Measurements from ENCODE around the gene CPOX. TPM values are rescaled to one million over a fixed set of nuclear protein-coding genes. Genes with fewer than 3 reads are reported as not detected.

The CPOX gene
- total RNA-seq, 2 experiments from 2014 or later, result 40.5 to 45.3 TPM

DNA sequence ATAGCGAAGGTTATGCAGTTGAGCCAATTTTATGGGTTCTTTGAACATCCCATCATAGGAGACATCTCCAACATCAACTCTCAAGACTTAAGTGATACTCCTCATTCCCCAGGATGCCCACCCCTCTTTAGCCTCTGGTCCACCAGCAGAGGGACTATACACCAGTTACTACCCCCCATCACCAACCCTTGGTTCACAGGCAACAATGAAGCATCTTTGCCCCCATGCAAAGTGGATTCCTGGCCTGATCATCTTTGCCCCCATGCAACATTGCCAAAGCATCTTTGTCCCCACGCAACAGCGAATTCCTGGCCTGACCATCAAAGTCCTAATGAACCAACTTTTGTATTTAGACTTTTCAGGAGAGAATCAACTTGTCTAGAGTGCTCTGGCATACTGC, 42.6 kb downstream of the CPOX start:
- Mint-ChIP-seq H3K9me3 (no peaks in the 10 kb centered on the region), H3K4me3 (no peak overlapping the region), H3K27me3 (no peaks in the 10 kb centered on the region), H3K4me1 (ENCODE audit: low read depth) (peaks cover 65% of the 10 kb centered on the region), H3K27ac (peak overlapping the region; percentile 59), H3K36me3 (ENCODE audit: low read depth) (peaks cover 32% of the 10 kb centered on the region)
- intact Hi-C loops (cut with micrococcal nuclease), result no loop called here
- POLR2A ChIA-PET, result interaction anchor here (1.0 to 13.9 kb wide), 4 partner anchors 13 to 28 kb away, joined by 3 to 204 read pairs (median 8); partner anchors contain the start of genes CLDND1 and GPR15
- ATAC-seq, result no peak
- CTCF ChIA-PET, result interaction anchor here (0.8 to 1.9 kb wide), 3 partner anchors 9 to 37 kb away, joined by 3 to 6 read pairs (median 4); no protein-coding TSS in a partner anchor
- TF ChIP-seq, protein P1, sequence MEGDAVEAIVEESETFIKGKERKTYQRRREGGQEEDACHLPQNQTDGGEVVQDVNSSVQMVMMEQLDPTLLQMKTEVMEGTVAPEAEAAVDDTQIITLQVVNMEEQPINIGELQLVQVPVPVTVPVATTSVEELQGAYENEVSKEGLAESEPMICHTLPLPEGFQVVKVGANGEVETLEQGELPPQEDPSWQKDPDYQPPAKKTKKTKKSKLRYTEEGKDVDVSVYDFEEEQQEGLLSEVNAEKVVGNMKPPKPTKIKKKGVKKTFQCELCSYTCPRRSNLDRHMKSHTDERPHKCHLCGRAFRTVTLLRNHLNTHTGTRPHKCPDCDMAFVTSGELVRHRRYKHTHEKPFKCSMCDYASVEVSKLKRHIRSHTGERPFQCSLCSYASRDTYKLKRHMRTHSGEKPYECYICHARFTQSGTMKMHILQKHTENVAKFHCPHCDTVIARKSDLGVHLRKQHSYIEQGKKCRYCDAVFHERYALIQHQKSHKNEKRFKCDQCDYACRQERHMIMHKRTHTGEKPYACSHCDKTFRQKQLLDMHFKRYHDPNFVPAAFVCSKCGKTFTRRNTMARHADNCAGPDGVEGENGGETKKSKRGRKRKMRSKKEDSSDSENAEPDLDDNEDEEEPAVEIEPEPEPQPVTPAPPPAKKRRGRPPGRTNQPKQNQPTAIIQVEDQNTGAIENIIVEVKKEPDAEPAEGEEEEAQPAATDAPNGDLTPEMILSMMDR (IDR thresholded peaks at IDR 0.05), result no peak
- no peak for DNase-seq

DNA sequence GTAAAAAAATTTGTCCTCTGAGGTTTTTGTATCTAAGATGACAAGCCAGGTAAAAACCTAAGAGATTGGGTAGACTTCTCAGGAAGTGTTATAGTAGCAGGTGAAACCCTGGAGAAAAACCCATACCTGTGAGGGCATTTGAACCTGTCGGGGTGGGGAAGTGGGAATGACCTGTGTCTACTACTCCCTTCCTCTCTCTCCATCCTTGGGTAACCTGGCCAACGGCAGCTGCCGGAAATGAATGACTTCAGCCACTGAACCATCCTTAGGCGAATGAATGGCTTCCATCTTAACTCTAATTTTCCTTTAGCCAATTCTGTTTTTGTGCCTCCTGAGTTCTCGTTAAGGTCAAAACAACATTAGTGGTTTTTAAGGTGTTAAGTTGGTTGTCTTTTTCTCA, 44.9 kb downstream of the CPOX start:
- no peaks in the 10 kb centered on the region for H3K9me3 Mint-ChIP-seq
- H3K27ac Mint-ChIP-seq, result no peak overlapping the region
- intact Hi-C loops (cut with micrococcal nuclease), result no loop called here
- H3K36me3 Mint-ChIP-seq (ENCODE audit: low read depth), result peaks cover 25% of the 10 kb centered on the region
- no peak overlapping the region for H3K4me3 Mint-ChIP-seq
- peaks cover 61% of the 10 kb centered on the region for H3K4me1 Mint-ChIP-seq (ENCODE audit: low read depth)
- DNase-seq (no peak), ATAC-seq (no peak)
- TF ChIP-seq, protein P1 (IDR thresholded peaks at IDR 0.05), result no peak
- H3K27me3 Mint-ChIP-seq, result no peaks in the 10 kb centered on the region
- POLR2A ChIA-PET, result interaction anchor here (1.1 to 13.9 kb wide), 3 partner anchors 11 to 34 kb away, joined by 3 to 204 read pairs (median 4); partner anchors contain the start of genes CLDND1 and GPR15
- CTCF ChIA-PET, result interaction anchor here (1.5 kb wide), 1 partner anchor 24 kb away, joined by 3 read pairs; no protein-coding TSS in a partner anchor

DNA sequence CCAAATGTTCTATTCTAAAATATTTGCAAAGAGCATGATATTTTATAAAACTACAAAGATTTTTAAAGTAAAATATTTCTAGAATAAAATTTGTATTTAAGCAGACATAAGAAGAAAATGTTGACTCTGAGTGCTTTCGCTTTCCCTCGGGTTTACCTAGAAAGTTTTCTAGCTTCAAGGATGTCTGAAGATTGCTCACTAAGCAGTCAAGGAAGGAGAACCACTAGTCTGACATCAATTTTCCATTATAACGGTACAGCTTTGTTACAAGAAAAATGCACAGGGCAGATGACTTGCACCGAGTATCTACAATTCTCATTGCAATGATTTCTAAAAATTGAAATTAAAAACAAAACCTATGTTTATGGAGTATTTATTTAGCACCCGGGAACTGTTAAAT, 47.5 kb downstream of the CPOX start:
- TF ChIP-seq, protein P1 (IDR thresholded peaks at IDR 0.05), result no peak
- ChIA-PET CTCF (interaction anchor here (1.3 to 1.8 kb wide), 5 partner anchors 9 to 202 kb away, joined by 3 to 7 read pairs (median 4); no protein-coding TSS in a partner anchor), POLR2A (interaction anchor here (0.7 to 13.9 kb wide), 4 partner anchors 8 to 29 kb away, joined by 3 to 204 read pairs (median 4); partner anchors contain the start of gene GPR15)
- intact Hi-C loops (cut with micrococcal nuclease), result no loop called here
- Mint-ChIP-seq H3K27me3 (no peaks in the 10 kb centered on the region), H3K4me3 (peak overlapping the region; percentile 45), H3K36me3 (ENCODE audit: low read depth) (peaks cover 19% of the 10 kb centered on the region), H3K9me3 (peaks cover 1% of the 10 kb centered on the region), H3K4me1 (ENCODE audit: low read depth) (peaks cover 62% of the 10 kb centered on the region), H3K27ac (peak overlapping the region; percentile 91)
- DNase-seq (no peak), ATAC-seq (peak; percentile 86)

DNA sequence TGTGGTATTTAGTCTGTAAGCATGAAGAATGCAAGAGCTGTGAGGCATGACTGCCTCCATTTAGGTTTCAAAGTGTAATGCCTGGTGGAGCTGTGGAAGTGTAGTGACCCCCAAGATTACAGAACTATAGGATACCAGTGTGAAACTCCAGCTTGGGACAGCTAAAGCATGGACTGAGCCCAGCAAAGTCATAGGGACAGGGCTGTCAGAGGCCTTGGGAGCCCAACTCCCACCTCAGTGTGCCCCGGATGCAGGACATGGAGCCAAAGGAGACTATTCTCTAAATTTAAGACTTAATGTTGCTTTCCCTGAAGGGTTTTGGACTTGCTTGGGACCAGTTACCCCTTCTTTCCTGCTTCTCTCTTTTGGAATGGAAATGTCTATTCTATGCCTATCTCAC, 50.8 kb downstream of the CPOX start:
- Mint-ChIP-seq H3K9me3 (peaks cover 1% of the 10 kb centered on the region), H3K4me1 (ENCODE audit: low read depth) (peaks cover 61% of the 10 kb centered on the region), H3K27me3 (no peaks in the 10 kb centered on the region), H3K27ac (no peak overlapping the region), H3K36me3 (ENCODE audit: low read depth) (peaks cover 10% of the 10 kb centered on the region), H3K4me3 (no peak overlapping the region)
- DNase-seq, result no peak
- intact Hi-C loops (cut with micrococcal nuclease), result no loop called here
- ChIA-PET CTCF (interaction anchor here (1.0 to 1.5 kb wide), 2 partner anchors 9 to 30 kb away, joined by 4 to 5 read pairs; no protein-coding TSS in a partner anchor), POLR2A (interaction anchor here (1.0 to 13.1 kb wide), 5 partner anchors 9 to 31 kb away, joined by 3 to 204 read pairs (median 3); no protein-coding TSS in a partner anchor)
- ATAC-seq, result no peak
- TF ChIP-seq, protein P1 (IDR thresholded peaks at IDR 0.05), result no peak

DNA sequence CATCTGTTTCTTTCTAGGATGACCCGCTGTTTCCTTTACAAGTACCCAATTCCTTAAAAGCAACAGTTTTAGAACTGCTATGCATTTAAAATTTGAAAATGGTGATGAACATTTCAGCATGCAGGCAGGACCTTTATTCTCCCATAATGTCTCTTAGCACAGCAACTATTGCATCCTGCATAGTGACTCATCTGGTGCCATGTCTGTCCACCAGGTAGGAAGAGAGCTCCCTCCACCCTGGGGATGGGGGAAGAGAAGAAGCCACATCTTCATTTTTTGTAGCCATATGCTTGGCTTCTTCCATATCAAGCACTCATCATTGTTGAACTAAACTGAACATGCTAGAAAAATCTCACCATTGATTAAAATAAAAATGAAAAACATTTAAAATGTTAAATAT, 51.7 kb downstream of the CPOX start:
- Mint-ChIP-seq H3K27me3 (no peaks in the 10 kb centered on the region), H3K4me3 (no peak overlapping the region), H3K9me3 (peaks cover 1% of the 10 kb centered on the region), H3K36me3 (ENCODE audit: low read depth) (peaks cover 10% of the 10 kb centered on the region), H3K4me1 (ENCODE audit: low read depth) (peaks cover 68% of the 10 kb centered on the region), H3K27ac (peak overlapping the region; percentile 61)
- ChIA-PET CTCF (interaction anchor here (0.8 to 1.5 kb wide), 2 partner anchors 10 to 25 kb away, joined by 3 to 4 read pairs; no protein-coding TSS in a partner anchor), POLR2A (interaction anchor here (1.1 to 13.1 kb wide), 4 partner anchors 9 to 30 kb away, joined by 3 to 204 read pairs (median 4); no protein-coding TSS in a partner anchor)
- ATAC-seq, result no peak
- intact Hi-C loops (cut with micrococcal nuclease), result loop anchor here (2.0 kb wide), 1 partner anchor 19 kb away; the partner anchor contains the start of gene CLDND1
- DNase-seq, result no peak
- TF ChIP-seq, protein P1 (IDR thresholded peaks at IDR 0.05), result no peak
